ENCODE results near the gene ARAP2. TPM values are rescaled to one million over a fixed set of nuclear protein-coding genes. Genes with fewer than 3 reads are reported as not detected.

Gene ARAP2
- total RNA-seq, 4 donors from 2014 or later: 82.8 to 136 (median 105) TPM

DNA sequence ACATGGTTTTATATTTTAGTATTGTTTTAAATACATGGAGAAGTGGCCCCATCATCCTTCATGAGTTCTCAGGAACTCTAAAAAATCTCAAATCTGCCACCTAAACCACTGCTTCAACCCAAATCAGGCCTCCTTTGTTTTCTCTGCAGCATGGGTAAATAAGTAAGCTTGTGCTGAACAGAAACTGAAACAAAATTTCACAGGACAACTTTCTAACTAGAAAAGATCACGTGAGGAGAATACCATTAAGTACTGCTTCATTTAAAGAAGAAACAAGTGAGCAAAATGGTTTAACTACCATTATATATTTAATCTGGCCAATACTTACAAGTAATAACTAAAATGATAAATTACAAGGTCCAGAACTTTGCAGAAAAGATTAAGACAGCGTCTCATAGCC is 2.5 kb downstream of the ARAP2 start:
- WGBS, 2 donors: 27 to 36% methylated on average over 2 of the region's 2 CpGs
- intact Hi-C loops (cut with DNase I; ENCODE audit: low total_unique reads): no loop called here
- H3K4me3 ChIP-seq (ENCODE audit: low read depth, poor library complexity, severe bottlenecking): no peak overlapping the region
- no peak for DNase-seq (ENCODE audit: low spot score in 2 of 2)
- no peak for TF ChIP-seq POLR2A (IDR thresholded peaks at IDR 0.05)

GRCh38 chr4:36237366-36238313 is 6.7 kb downstream of the ARAP2 start:
- H3K4me3 ChIP-seq (ENCODE audit: low read depth, poor library complexity, severe bottlenecking): no peak overlapping the region
- no peak for TF ChIP-seq POLR2A (IDR thresholded peaks at IDR 0.05)
- TF ChIP-seq, protein P1, sequence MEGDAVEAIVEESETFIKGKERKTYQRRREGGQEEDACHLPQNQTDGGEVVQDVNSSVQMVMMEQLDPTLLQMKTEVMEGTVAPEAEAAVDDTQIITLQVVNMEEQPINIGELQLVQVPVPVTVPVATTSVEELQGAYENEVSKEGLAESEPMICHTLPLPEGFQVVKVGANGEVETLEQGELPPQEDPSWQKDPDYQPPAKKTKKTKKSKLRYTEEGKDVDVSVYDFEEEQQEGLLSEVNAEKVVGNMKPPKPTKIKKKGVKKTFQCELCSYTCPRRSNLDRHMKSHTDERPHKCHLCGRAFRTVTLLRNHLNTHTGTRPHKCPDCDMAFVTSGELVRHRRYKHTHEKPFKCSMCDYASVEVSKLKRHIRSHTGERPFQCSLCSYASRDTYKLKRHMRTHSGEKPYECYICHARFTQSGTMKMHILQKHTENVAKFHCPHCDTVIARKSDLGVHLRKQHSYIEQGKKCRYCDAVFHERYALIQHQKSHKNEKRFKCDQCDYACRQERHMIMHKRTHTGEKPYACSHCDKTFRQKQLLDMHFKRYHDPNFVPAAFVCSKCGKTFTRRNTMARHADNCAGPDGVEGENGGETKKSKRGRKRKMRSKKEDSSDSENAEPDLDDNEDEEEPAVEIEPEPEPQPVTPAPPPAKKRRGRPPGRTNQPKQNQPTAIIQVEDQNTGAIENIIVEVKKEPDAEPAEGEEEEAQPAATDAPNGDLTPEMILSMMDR (IDR thresholded peaks at IDR 0.05): no peak
- 80 to 81% methylated on average over 4 of the region's 4 CpGs for WGBS, 2 donors
- DNase-seq (ENCODE audit: low spot score in 2 of 2): no peak
- intact Hi-C loops (cut with DNase I; ENCODE audit: low total_unique reads): no loop called here

GRCh38 chr4:36236159-36236558 is 8.2 kb downstream of the ARAP2 start:
- intact Hi-C loops (cut with DNase I; ENCODE audit: low total_unique reads): no loop called here
- H3K4me3 ChIP-seq (ENCODE audit: low read depth, poor library complexity, severe bottlenecking): no peak overlapping the region
- no peak for TF ChIP-seq POLR2A (IDR thresholded peaks at IDR 0.05)
- TF ChIP-seq, protein P1 (IDR thresholded peaks at IDR 0.05): no peak
- 91 to 92% methylated on average over 2 of the region's 2 CpGs for WGBS, 2 donors
- no peak for DNase-seq (ENCODE audit: low spot score in 2 of 2)

DNA sequence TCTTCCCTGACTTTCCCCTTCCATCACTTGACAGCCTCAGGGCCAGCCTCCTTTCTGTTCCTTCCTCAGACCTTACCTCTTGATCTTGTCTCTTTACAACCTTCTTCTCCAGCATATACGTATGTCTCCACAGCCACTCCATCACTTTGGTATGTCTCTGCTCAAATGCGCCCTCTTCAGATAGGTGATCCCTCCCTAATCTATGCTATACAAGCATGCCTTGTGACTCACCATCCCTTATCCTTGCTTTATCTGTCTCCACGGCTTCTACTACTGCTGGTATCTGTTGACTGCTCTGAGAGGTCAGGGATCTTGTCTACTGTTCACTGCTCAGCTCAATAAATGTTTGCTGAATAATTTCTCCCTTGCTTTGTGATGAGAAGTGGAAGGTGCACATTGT is 9.0 kb downstream of the ARAP2 start:
- no peak overlapping the region for H3K4me3 ChIP-seq (ENCODE audit: low read depth, poor library complexity, severe bottlenecking)
- intact Hi-C loops (cut with DNase I; ENCODE audit: low total_unique reads): no loop called here
- 65 to 68% methylated on average over 3 of the region's 3 CpGs for WGBS, 2 donors
- DNase-seq (ENCODE audit: low spot score in 2 of 2): no peak
- no peak for TF ChIP-seq POLR2A (IDR thresholded peaks at IDR 0.05)
- TF ChIP-seq, protein P1 (IDR thresholded peaks at IDR 0.05): no peak

- no peak for DNase-seq (ENCODE audit: low spot score in 2 of 2)
- no peak for TF ChIP-seq POLR2A (IDR thresholded peaks at IDR 0.05)
- TF ChIP-seq, protein P1 (IDR thresholded peaks at IDR 0.05): no peak
- H3K4me3 ChIP-seq (ENCODE audit: low read depth, poor library complexity, severe bottlenecking): no peak overlapping the region
- 92 to 93% methylated on average over 10 of the region's 10 CpGs for WGBS, 2 donors
- intact Hi-C loops (cut with DNase I; ENCODE audit: low total_unique reads): no loop called here
Measured at GRCh38 chr4:36233567-36234266, 10.6 kb downstream of the ARAP2 start.

GRCh38 chr4:36230534-36230933 is 13.8 kb downstream of the ARAP2 start:
- intact Hi-C loops (cut with DNase I; ENCODE audit: low total_unique reads): no loop called here
- DNase-seq (ENCODE audit: low spot score in 2 of 2): no peak
- 70 to 75% methylated on average over 3 of the region's 3 CpGs for WGBS, 2 donors
- TF ChIP-seq POLR2A (IDR thresholded peaks at IDR 0.05): no peak
- TF ChIP-seq, protein P1 (IDR thresholded peaks at IDR 0.05): no peak
- H3K4me3 ChIP-seq (ENCODE audit: low read depth, poor library complexity, severe bottlenecking): no peak overlapping the region

All from lower leg skin (tissue), 4 donors.